SK-N-SH treated with all-trans-retinoic acid at 6 μM for 48 hours (cell line): ENCODE results near the gene GALNTL6.
"Not testable (repeated sequence)": the region's sequence is repeated elsewhere in the genome, so short reads cannot be mapped to it uniquely, and the experiment has no call there.

Source experiments
- ATAC-seq: fragments of 200-7000 bp; cut with Tn5 transposase; 3 replicates; pipeline ENCODE4 v1.9.1; 2020; ENCODE audit warnings: mild to moderate bottlenecking, moderate library complexity
- ARNTL ChIP-seq: fragments of 450-650 bp; formaldehyde crosslinking; IDR thresholded peaks from 2 replicates; pipeline ENCODE4 v1.5.0; 2020; ENCODE audit warnings: low read depth, mild to moderate bottlenecking, moderate library complexity, borderline replicate concordance
- BACH2 ChIP-seq: fragments of 250-450 bp; sonication (Bioruptor Pico); IDR thresholded peaks from 2 replicates; pipeline ENCODE4 v1.9.0; 2021; ENCODE audit warnings: mild to moderate bottlenecking, borderline replicate concordance
- CSDC2 ChIP-seq: fragments of 250-450 bp; sonication (Bioruptor Pico); IDR thresholded peaks from 2 replicates; pipeline ENCODE4 v1.5.0; 2020; ENCODE audit warnings: mild to moderate bottlenecking, moderate library complexity
- ESRRG ChIP-seq: fragments of 250-450 bp; sonication (Bioruptor Pico); IDR thresholded peaks from 2 replicates; pipeline ENCODE4 v1.6.1; 2021; ENCODE audit warnings: mild to moderate bottlenecking
- GLIS3 ChIP-seq: fragments of 250-450 bp; sonication (Bioruptor Pico); IDR thresholded peaks from 2 replicates; pipeline ENCODE4 v1.5.0; 2020; ENCODE audit warnings: mild to moderate bottlenecking, moderate library complexity
- ISL1 ChIP-seq: fragments of 250-450 bp; sonication (Bioruptor Pico); IDR thresholded peaks from 2 replicates; pipeline ENCODE4 v2.1.2; 2022; ENCODE audit warnings: mild to moderate bottlenecking, moderate library complexity
- OSR1 ChIP-seq: fragments of 250-450 bp; sonication (Bioruptor Pico); IDR thresholded peaks from 2 replicates; pipeline ENCODE4 v1.8.0; 2022; ENCODE audit warnings: moderate library complexity, mild to moderate bottlenecking, inconsistent platforms
- PPARA ChIP-seq: fragments of 250-450 bp; sonication (Bioruptor Pico); IDR thresholded peaks from 2 replicates; pipeline ENCODE4 v1.5.0; 2020; ENCODE audit warnings: mild to moderate bottlenecking, borderline replicate concordance
- SNAI2 ChIP-seq: fragments of 250-450 bp; sonication (Bioruptor Pico); IDR thresholded peaks from 2 replicates; pipeline ENCODE4 v1.5.0; 2020; ENCODE audit warnings: mild to moderate bottlenecking, moderate library complexity
- TCF4 ChIP-seq: fragments of 250-450 bp; sonication (Bioruptor Pico); IDR thresholded peaks from 2 replicates; pipeline ENCODE4 v1.8.0; 2021; ENCODE audit warnings: mild to moderate bottlenecking, moderate library complexity, borderline replicate concordance
- TOX ChIP-seq: fragments of 250-450 bp; sonication (Bioruptor Pico); IDR thresholded peaks from 2 replicates; pipeline ENCODE4 v1.8.0; 2021; ENCODE audit warnings: mild to moderate bottlenecking, moderate library complexity, borderline replicate concordance
- ZC3H10 ChIP-seq: fragments of 250-450 bp; sonication (Bioruptor Pico); IDR thresholded peaks from 2 replicates; pipeline ENCODE4 v1.5.1; 2021; ENCODE audit warnings: mild to moderate bottlenecking, moderate library complexity
- ZFP3 ChIP-seq: fragments of 250-450 bp; sonication (Bioruptor Pico); IDR thresholded peaks from 2 replicates; pipeline ENCODE4 v1.5.0; 2020; ENCODE audit warnings: mild to moderate bottlenecking, moderate library complexity
- ZNF565 ChIP-seq: fragments of 450-650 bp; formaldehyde crosslinking; conservative IDR thresholded peaks from 2 replicates; pipeline ENCODE4 v1.5.0; 2020; ENCODE audit warnings: low read depth, mild to moderate bottlenecking, moderate library complexity
- ZNF70 ChIP-seq: fragments of 450-650 bp; formaldehyde crosslinking; IDR thresholded peaks from 2 replicates; pipeline ENCODE4 v1.5.0; 2020; ENCODE audit warnings: mild to moderate bottlenecking, moderate library complexity
- ZNF8 ChIP-seq: fragments of 450-650 bp; formaldehyde crosslinking; IDR thresholded peaks from 2 replicates; pipeline ENCODE4 v1.5.0; 2020; ENCODE audit warnings: mild to moderate bottlenecking, moderate library complexity
- TF ChIP-seq, protein P1 (sequence below): fragments of 250-450 bp; sonication (Bioruptor Pico); IDR thresholded peaks from 2 replicates; pipeline ENCODE4 v1.5.1; 2021; ENCODE audit warnings: mild to moderate bottlenecking, moderate library complexity
- TF ChIP-seq, protein P2 (sequence below): fragments of 250-450 bp; sonication (Bioruptor Pico); IDR thresholded peaks from 2 replicates; pipeline ENCODE4 v1.8.0; 2020; ENCODE audit warnings: mild to moderate bottlenecking, moderate library complexity, borderline replicate concordance
- TF ChIP-seq, protein P3 (sequence below): fragments of 250-450 bp; sonication (Bioruptor Pico); IDR thresholded peaks from 2 replicates; pipeline ENCODE4 v1.5.1; 2020; ENCODE audit warnings: low read depth, mild to moderate bottlenecking, moderate library complexity
- TF ChIP-seq, protein P4 (sequence below): fragments of 250-450 bp; sonication (Bioruptor Pico); IDR thresholded peaks from 2 replicates; pipeline ENCODE4 v1.8.0; 2021; ENCODE audit warnings: low read depth, mild to moderate bottlenecking, moderate library complexity, borderline replicate concordance
- TF ChIP-seq, protein P5 (sequence below): fragments of 250-450 bp; sonication (Bioruptor Pico); IDR thresholded peaks from 2 replicates; pipeline ENCODE4 v1.5.0; 2020; ENCODE audit warnings: mild to moderate bottlenecking, moderate library complexity

Gene GALNTL6

DNA sequence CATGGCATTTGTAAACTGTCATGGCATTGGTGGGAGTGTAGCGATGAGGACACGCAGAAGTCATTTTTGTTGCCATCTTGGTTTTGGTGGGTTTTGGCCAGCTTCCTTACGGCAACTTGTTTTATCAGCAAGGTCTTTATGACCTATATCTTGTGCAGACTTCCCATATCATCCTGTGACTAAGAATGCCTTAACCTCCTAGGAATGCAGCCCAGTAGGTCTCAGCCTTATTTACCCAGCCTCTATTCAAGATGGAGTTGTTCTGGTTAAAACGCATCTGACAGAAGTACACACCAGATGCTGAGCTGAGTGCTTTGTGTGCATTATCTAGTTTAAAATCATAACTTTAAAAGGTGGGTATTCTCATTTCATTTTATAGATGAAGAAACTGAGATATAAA is 1086.7 kb downstream of the GALNTL6 start:
- no peak for TF ChIP-seq GLIS3 (CRISPR knock-in tag)
- TF ChIP-seq, protein P1, sequence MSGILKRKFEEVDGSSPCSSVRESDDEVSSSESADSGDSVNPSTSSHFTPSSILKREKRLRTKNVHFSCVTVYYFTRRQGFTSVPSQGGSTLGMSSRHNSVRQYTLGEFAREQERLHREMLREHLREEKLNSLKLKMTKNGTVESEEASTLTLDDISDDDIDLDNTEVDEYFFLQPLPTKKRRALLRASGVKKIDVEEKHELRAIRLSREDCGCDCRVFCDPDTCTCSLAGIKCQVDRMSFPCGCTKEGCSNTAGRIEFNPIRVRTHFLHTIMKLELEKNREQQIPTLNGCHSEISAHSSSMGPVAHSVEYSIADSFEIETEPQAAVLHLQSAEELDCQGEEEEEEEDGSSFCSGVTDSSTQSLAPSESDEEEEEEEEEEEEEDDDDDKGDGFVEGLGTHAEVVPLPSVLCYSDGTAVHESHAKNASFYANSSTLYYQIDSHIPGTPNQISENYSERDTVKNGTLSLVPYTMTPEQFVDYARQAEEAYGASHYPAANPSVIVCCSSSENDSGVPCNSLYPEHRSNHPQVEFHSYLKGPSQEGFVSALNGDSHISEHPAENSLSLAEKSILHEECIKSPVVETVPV (CRISPR knock-in tag) = no peak

DNA sequence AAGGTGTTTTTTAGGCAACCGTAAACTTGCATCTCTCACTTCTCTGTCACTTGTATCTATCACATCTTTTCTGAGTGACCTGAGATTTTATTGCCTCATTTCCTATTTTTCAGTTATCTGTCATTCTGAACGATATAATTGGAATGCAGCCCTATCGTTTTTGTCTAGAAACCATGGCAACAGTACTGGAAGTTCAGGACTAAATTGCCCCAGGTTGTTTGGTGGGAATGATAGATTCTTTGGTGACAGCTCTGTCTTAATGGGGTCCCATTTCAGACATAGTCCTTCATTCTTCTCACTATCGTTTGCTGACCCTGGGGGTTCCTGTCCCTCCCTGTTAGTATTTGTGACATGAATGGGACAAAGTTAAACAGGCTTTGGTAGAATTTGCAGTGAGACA is 1087.7 kb downstream of the GALNTL6 start:
- TF ChIP-seq ZNF8 (CRISPR knock-in tag) = no peak
- TF ChIP-seq ZNF70 (CRISPR knock-in tag) = no peak
- TF ChIP-seq, protein P2, sequence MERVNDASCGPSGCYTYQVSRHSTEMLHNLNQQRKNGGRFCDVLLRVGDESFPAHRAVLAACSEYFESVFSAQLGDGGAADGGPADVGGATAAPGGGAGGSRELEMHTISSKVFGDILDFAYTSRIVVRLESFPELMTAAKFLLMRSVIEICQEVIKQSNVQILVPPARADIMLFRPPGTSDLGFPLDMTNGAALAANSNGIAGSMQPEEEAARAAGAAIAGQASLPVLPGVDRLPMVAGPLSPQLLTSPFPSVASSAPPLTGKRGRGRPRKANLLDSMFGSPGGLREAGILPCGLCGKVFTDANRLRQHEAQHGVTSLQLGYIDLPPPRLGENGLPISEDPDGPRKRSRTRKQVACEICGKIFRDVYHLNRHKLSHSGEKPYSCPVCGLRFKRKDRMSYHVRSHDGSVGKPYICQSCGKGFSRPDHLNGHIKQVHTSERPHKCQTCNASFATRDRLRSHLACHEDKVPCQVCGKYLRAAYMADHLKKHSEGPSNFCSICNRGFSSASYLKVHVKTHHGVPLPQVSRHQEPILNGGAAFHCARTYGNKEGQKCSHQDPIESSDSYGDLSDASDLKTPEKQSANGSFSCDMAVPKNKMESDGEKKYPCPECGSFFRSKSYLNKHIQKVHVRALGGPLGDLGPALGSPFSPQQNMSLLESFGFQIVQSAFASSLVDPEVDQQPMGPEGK (CRISPR knock-in tag) = no peak
- TF ChIP-seq TOX (CRISPR knock-in tag) = no peak
- no peak for TF ChIP-seq SNAI2 (CRISPR knock-in tag)
- TF ChIP-seq ZFP3 (CRISPR knock-in tag) = no peak
- TF ChIP-seq ARNTL (CRISPR knock-in tag) = no peak
- TF ChIP-seq BACH2 (CRISPR knock-in tag) = no peak
- no peak for TF ChIP-seq TCF4 (CRISPR knock-in tag)
- TF ChIP-seq PPARA (CRISPR knock-in tag) = no peak
- TF ChIP-seq ESRRG (CRISPR knock-in tag) = no peak
- TF ChIP-seq, protein P3, sequence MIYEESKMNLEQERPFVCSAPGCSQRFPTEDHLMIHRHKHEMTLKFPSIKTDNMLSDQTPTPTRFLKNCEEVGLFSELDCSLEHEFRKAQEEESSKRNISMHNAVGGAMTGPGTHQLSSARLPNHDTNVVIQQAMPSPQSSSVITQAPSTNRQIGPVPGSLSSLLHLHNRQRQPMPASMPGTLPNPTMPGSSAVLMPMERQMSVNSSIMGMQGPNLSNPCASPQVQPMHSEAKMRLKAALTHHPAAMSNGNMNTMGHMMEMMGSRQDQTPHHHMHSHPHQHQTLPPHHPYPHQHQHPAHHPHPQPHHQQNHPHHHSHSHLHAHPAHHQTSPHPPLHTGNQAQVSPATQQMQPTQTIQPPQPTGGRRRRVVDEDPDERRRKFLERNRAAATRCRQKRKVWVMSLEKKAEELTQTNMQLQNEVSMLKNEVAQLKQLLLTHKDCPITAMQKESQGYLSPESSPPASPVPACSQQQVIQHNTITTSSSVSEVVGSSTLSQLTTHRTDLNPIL (CRISPR knock-in tag) = no peak
- no peak for TF ChIP-seq OSR1 (CRISPR knock-in tag)
- TF ChIP-seq, protein P4, sequence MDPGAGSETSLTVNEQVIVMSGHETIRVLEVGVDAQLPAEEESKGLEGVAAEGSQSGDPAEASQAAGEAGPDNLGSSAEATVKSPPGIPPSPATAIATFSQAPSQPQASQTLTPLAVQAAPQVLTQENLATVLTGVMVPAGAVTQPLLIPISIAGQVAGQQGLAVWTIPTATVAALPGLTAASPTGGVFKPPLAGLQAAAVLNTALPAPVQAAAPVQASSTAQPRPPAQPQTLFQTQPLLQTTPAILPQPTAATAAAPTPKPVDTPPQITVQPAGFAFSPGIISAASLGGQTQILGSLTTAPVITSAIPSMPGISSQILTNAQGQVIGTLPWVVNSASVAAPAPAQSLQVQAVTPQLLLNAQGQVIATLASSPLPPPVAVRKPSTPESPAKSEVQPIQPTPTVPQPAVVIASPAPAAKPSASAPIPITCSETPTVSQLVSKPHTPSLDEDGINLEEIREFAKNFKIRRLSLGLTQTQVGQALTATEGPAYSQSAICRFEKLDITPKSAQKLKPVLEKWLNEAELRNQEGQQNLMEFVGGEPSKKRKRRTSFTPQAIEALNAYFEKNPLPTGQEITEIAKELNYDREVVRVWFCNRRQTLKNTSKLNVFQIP (CRISPR knock-in tag) = no peak
- ATAC-seq = no peak

More for the DNA sequence above, 1086.7 kb downstream of the GALNTL6 start:
- no peak for ATAC-seq

DNA sequence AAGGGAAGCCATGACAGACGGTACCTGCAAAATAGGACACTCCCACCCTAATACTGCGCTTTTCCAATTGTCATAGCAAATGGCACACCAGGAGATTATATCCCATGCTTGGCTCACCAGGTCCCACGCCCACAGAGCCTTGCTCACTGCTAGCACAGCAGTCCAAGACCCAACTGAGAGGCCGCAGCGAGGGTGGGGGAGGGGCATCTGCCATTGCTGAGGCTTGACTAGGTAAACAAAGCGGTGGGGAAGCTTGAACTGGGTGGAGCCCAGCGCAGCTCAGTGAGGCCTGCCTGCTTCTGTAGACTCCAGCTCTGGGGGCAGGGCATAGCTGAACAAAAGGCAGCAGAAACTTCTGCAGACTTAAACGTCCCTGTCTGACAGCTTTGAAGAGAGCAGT is 1099.3 kb downstream of the GALNTL6 start:
- ATAC-seq = not testable (repeated sequence)

DNA sequence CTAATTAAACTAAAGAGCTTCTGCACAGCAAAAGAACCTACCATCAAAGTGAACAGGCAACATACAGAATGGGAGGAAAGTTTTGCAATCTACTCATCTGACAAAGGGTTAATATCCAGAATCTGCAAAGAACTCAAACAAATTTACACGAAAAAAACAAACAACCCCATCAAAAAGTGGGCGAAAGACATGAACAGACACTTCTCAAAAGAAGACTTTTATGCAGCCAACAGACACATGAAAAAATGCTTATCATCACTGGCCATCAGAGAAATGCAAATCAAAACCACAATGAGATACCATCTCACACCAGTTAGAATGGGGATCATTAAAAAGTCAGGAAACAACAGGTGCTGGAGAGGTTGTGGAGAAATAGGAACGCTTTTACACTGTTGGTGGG is 1104.2 kb downstream of the GALNTL6 start:
- ATAC-seq = not testable (repeated sequence)

DNA sequence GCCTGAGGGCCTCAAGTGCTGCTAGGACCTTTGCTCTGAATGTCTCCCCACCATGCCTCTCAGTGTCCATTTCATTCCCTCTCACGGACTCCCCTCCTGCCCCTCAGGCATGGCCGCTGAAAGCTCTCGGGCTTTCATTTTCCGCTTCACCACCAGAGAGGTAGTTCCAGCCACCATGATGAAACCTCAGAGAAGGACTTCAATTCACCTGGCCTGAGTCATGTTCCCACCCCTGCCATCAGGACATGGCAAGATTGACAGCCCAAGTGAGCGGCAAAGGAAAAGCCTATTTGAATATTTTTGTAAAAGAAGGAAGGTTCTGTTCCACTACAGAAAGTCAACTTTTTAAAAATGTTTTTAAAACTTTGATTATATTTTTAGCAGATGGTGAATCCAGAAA is 1106.1 kb downstream of the GALNTL6 start:
- ATAC-seq = no peak
- TF ChIP-seq, protein P5, sequence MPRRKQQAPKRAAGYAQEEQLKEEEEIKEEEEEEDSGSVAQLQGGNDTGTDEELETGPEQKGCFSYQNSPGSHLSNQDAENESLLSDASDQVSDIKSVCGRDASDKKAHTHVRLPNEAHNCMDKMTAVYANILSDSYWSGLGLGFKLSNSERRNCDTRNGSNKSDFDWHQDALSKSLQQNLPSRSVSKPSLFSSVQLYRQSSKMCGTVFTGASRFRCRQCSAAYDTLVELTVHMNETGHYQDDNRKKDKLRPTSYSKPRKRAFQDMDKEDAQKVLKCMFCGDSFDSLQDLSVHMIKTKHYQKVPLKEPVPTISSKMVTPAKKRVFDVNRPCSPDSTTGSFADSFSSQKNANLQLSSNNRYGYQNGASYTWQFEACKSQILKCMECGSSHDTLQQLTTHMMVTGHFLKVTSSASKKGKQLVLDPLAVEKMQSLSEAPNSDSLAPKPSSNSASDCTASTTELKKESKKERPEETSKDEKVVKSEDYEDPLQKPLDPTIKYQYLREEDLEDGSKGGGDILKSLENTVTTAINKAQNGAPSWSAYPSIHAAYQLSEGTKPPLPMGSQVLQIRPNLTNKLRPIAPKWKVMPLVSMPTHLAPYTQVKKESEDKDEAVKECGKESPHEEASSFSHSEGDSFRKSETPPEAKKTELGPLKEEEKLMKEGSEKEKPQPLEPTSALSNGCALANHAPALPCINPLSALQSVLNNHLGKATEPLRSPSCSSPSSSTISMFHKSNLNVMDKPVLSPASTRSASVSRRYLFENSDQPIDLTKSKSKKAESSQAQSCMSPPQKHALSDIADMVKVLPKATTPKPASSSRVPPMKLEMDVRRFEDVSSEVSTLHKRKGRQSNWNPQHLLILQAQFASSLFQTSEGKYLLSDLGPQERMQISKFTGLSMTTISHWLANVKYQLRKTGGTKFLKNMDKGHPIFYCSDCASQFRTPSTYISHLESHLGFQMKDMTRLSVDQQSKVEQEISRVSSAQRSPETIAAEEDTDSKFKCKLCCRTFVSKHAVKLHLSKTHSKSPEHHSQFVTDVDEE (CRISPR knock-in tag) = no peak
- TF ChIP-seq ZNF565 (no peak), ZNF70 (CRISPR knock-in tag) (no peak), ESRRG (CRISPR knock-in tag) (no peak), OSR1 (CRISPR knock-in tag) (no peak), PPARA (CRISPR knock-in tag) (no peak), SNAI2 (CRISPR knock-in tag) (no peak), ISL1 (CRISPR knock-in tag) (no peak), ARNTL (CRISPR knock-in tag) (no peak), BACH2 (CRISPR knock-in tag) (no peak), CSDC2 (CRISPR knock-in tag) (no peak), ZC3H10 (CRISPR knock-in tag) (no peak)
- TF ChIP-seq, protein P1 (CRISPR knock-in tag) = no peak
- TF ChIP-seq, protein P2 (CRISPR knock-in tag) = no peak
